ENCODE measurements around the gene PLXNA4.

DNA sequence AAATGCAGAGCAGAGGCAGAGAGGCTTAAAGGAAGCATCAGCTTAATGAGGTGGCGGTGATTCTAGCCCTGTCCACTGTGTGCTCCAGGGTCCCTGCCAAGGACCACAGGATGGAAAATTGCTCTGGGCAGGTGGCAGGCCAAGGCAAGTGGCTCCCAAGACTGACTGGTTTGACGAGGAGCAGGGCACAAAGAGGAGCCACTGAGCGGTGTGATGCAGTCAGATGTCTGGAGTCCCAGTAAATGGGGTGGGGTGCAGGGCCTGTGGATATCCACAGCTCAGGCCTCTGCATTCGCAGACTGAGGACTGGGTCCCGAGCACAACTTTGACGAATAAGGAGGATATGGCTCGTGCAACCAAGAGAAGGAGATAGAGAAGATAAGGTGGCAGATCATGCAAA, 385.6 kb downstream of the PLXNA4 start:
- TF ChIP-seq, protein P1, sequence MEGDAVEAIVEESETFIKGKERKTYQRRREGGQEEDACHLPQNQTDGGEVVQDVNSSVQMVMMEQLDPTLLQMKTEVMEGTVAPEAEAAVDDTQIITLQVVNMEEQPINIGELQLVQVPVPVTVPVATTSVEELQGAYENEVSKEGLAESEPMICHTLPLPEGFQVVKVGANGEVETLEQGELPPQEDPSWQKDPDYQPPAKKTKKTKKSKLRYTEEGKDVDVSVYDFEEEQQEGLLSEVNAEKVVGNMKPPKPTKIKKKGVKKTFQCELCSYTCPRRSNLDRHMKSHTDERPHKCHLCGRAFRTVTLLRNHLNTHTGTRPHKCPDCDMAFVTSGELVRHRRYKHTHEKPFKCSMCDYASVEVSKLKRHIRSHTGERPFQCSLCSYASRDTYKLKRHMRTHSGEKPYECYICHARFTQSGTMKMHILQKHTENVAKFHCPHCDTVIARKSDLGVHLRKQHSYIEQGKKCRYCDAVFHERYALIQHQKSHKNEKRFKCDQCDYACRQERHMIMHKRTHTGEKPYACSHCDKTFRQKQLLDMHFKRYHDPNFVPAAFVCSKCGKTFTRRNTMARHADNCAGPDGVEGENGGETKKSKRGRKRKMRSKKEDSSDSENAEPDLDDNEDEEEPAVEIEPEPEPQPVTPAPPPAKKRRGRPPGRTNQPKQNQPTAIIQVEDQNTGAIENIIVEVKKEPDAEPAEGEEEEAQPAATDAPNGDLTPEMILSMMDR (IDR thresholded peaks at IDR 0.05; ENCODE audit: low read depth, low read length, missing input control) = no peak
- TF ChIP-seq JUND (IDR thresholded peaks at IDR 0.05) (no peak), RAD21 (IDR thresholded peaks at IDR 0.05) (no peak), YY1 (IDR thresholded peaks at IDR 0.05) (no peak)
- TF ChIP-seq, protein P2, sequence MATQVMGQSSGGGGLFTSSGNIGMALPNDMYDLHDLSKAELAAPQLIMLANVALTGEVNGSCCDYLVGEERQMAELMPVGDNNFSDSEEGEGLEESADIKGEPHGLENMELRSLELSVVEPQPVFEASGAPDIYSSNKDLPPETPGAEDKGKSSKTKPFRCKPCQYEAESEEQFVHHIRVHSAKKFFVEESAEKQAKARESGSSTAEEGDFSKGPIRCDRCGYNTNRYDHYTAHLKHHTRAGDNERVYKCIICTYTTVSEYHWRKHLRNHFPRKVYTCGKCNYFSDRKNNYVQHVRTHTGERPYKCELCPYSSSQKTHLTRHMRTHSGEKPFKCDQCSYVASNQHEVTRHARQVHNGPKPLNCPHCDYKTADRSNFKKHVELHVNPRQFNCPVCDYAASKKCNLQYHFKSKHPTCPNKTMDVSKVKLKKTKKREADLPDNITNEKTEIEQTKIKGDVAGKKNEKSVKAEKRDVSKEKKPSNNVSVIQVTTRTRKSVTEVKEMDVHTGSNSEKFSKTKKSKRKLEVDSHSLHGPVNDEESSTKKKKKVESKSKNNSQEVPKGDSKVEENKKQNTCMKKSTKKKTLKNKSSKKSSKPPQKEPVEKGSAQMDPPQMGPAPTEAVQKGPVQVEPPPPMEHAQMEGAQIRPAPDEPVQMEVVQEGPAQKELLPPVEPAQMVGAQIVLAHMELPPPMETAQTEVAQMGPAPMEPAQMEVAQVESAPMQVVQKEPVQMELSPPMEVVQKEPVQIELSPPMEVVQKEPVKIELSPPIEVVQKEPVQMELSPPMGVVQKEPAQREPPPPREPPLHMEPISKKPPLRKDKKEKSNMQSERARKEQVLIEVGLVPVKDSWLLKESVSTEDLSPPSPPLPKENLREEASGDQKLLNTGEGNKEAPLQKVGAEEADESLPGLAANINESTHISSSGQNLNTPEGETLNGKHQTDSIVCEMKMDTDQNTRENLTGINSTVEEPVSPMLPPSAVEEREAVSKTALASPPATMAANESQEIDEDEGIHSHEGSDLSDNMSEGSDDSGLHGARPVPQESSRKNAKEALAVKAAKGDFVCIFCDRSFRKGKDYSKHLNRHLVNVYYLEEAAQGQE (IDR thresholded peaks at IDR 0.05) = no peak
